ENCODE results near the gene VWA1.
"Not testable (repeated sequence)": the region's sequence is repeated elsewhere in the genome, so short reads cannot be mapped to it uniquely, and the experiment has no call there.

The VWA1 gene

GRCh38 chr1:1417396-1417795 lies 18.1 kb upstream of the VWA1 start:
- not testable (repeated sequence) for H4K8ac ChIP-seq (ENCODE audit: low read depth, low read length); H3K4me1 ChIP-seq (ENCODE audit: control insufficient read depth, low read depth, low read length); H3K79me2 ChIP-seq (ENCODE audit: control insufficient read depth, insufficient read depth, low read length); H3K4me3 ChIP-seq (ENCODE audit: low read length); H2BK120ac ChIP-seq (ENCODE audit: low read depth, low read length); H3K27ac ChIP-seq (ENCODE audit: low read depth, low read length); H4K5ac ChIP-seq (ENCODE audit: low read length); H3K56ac ChIP-seq (ENCODE audit: low read length); H3K36me3 ChIP-seq (ENCODE audit: control insufficient read depth, insufficient read depth, low read length); H2AK5ac ChIP-seq (ENCODE audit: low read length); DNase-seq; H3K18ac ChIP-seq (ENCODE audit: low read length); H2BK15ac ChIP-seq (replicated peaks; ENCODE audit: low read depth); H3K9ac ChIP-seq (ENCODE audit: low read length); H3K4me2 ChIP-seq (ENCODE audit: low read length); H3K4ac ChIP-seq (ENCODE audit: low read depth, low read length); H3K23ac ChIP-seq (ENCODE audit: low read length); H3K79me1 ChIP-seq (ENCODE audit: low read length); H2BK5ac ChIP-seq (ENCODE audit: low read length); H3K27me3 ChIP-seq (ENCODE audit: insufficient read depth, low read length, poor library complexity)
- no CpG with 5 or more reads among the region's 5 CpGs for WGBS (ENCODE audit: extremely low coverage, insufficient coverage, low lambda C conversion rate)

GRCh38 chr1:1417825-1418463 lies 17.5 kb upstream of the VWA1 start:
- not testable (repeated sequence) for H4K5ac ChIP-seq (ENCODE audit: low read length); H3K23ac ChIP-seq (ENCODE audit: low read length); H2BK15ac ChIP-seq (replicated peaks; ENCODE audit: low read depth); H3K9ac ChIP-seq (ENCODE audit: low read length); H3K4me2 ChIP-seq (ENCODE audit: low read length); H3K4ac ChIP-seq (ENCODE audit: low read depth, low read length); H3K4me1 ChIP-seq (ENCODE audit: control insufficient read depth, low read depth, low read length); H3K4me3 ChIP-seq (ENCODE audit: low read length); H4K8ac ChIP-seq (ENCODE audit: low read depth, low read length); H3K36me3 ChIP-seq (ENCODE audit: control insufficient read depth, insufficient read depth, low read length); H2AK5ac ChIP-seq (ENCODE audit: low read length); H3K27ac ChIP-seq (ENCODE audit: low read depth, low read length); DNase-seq; H3K18ac ChIP-seq (ENCODE audit: low read length); H3K79me2 ChIP-seq (ENCODE audit: control insufficient read depth, insufficient read depth, low read length); H3K27me3 ChIP-seq (ENCODE audit: insufficient read depth, low read length, poor library complexity); H3K79me1 ChIP-seq (ENCODE audit: low read length); H2BK120ac ChIP-seq (ENCODE audit: low read depth, low read length); H2BK5ac ChIP-seq (ENCODE audit: low read length)
- no CpG with 5 or more reads among the region's 25 CpGs for WGBS (ENCODE audit: extremely low coverage, insufficient coverage, low lambda C conversion rate)
- H3K56ac ChIP-seq (ENCODE audit: low read length) = peak overlapping the region; percentile 56

GRCh38 chr1:1418464-1419362 lies 16.8 kb upstream of the VWA1 start:
- no peak for DNase-seq
- Histone ChIP-seq H2BK5ac (ENCODE audit: low read length) (no peak overlapping the region), H2BK15ac (replicated peaks; ENCODE audit: low read depth) (no peak overlapping the region), H3K4me2 (ENCODE audit: low read length) (no peak overlapping the region), H3K27me3 (ENCODE audit: insufficient read depth, low read length, poor library complexity) (no peaks in the 10 kb centered on the region), H4K5ac (ENCODE audit: low read length) (no peak overlapping the region), H3K27ac (ENCODE audit: low read depth, low read length) (no peak overlapping the region), H3K23ac (ENCODE audit: low read length) (no peak overlapping the region), H3K36me3 (ENCODE audit: control insufficient read depth, insufficient read depth, low read length) (no peaks in the 10 kb centered on the region), H3K4ac (ENCODE audit: low read depth, low read length) (peak overlapping the region; percentile 66), H3K4me1 (ENCODE audit: control insufficient read depth, low read depth, low read length) (peaks cover 3% of the 10 kb centered on the region), H4K8ac (ENCODE audit: low read depth, low read length) (no peak overlapping the region), H3K79me2 (ENCODE audit: control insufficient read depth, insufficient read depth, low read length) (no peaks in the 10 kb centered on the region), H2BK120ac (ENCODE audit: low read depth, low read length) (no peak overlapping the region), H3K9ac (ENCODE audit: low read length) (no peak overlapping the region), H3K18ac (ENCODE audit: low read length) (no peak overlapping the region), H3K4me3 (ENCODE audit: low read length) (no peak overlapping the region), H2AK5ac (ENCODE audit: low read length) (peak overlapping the region; percentile 88), H3K79me1 (ENCODE audit: low read length) (no peaks in the 10 kb centered on the region), H3K56ac (ENCODE audit: low read length) (peak overlapping the region; percentile 56)
- no CpG with 5 or more reads among the region's 26 CpGs for WGBS (ENCODE audit: extremely low coverage, insufficient coverage, low lambda C conversion rate)

GRCh38 chr1:1419363-1419812 lies 16.1 kb upstream of the VWA1 start:
- Histone ChIP-seq H3K23ac (ENCODE audit: low read length) (no peak overlapping the region), H3K4me3 (ENCODE audit: low read length) (no peak overlapping the region), H3K9ac (ENCODE audit: low read length) (peak overlapping the region; percentile 64), H4K5ac (ENCODE audit: low read length) (no peak overlapping the region), H2AK5ac (ENCODE audit: low read length) (peak overlapping the region; percentile 88), H3K79me2 (ENCODE audit: control insufficient read depth, insufficient read depth, low read length) (no peaks in the 10 kb centered on the region), H3K36me3 (ENCODE audit: control insufficient read depth, insufficient read depth, low read length) (no peaks in the 10 kb centered on the region), H4K8ac (ENCODE audit: low read depth, low read length) (no peak overlapping the region), H3K4me2 (ENCODE audit: low read length) (no peak overlapping the region), H3K4me1 (ENCODE audit: control insufficient read depth, low read depth, low read length) (peaks cover 3% of the 10 kb centered on the region), H3K27ac (ENCODE audit: low read depth, low read length) (no peak overlapping the region), H2BK120ac (ENCODE audit: low read depth, low read length) (no peak overlapping the region), H3K79me1 (ENCODE audit: low read length) (no peaks in the 10 kb centered on the region), H2BK5ac (ENCODE audit: low read length) (no peak overlapping the region), H3K18ac (ENCODE audit: low read length) (peak overlapping the region; percentile 52), H3K27me3 (ENCODE audit: insufficient read depth, low read length, poor library complexity) (no peaks in the 10 kb centered on the region), H2BK15ac (replicated peaks; ENCODE audit: low read depth) (no peak overlapping the region), H3K4ac (ENCODE audit: low read depth, low read length) (peak overlapping the region; percentile 66), H3K56ac (ENCODE audit: low read length) (peak overlapping the region; percentile 75)
- WGBS (ENCODE audit: extremely low coverage, insufficient coverage, low lambda C conversion rate) = no CpG with 5 or more reads among the region's 21 CpGs
- no peak for DNase-seq

GRCh38 chr1:1419813-1420653 lies 15.5 kb upstream of the VWA1 start:
- Histone ChIP-seq H4K8ac (ENCODE audit: low read depth, low read length) (peak overlapping the region; percentile 67), H3K79me2 (ENCODE audit: control insufficient read depth, insufficient read depth, low read length) (no peaks in the 10 kb centered on the region), H3K27me3 (ENCODE audit: insufficient read depth, low read length, poor library complexity) (no peaks in the 10 kb centered on the region), H4K5ac (ENCODE audit: low read length) (no peak overlapping the region), H3K4me2 (ENCODE audit: low read length) (peak overlapping the region; percentile 18), H2BK15ac (replicated peaks; ENCODE audit: low read depth) (no peak overlapping the region), H3K4me3 (ENCODE audit: low read length) (no peak overlapping the region), H3K18ac (ENCODE audit: low read length) (peak overlapping the region; percentile 52), H2AK5ac (ENCODE audit: low read length) (no peak overlapping the region), H3K23ac (ENCODE audit: low read length) (no peak overlapping the region), H3K27ac (ENCODE audit: low read depth, low read length) (no peak overlapping the region), H3K36me3 (ENCODE audit: control insufficient read depth, insufficient read depth, low read length) (no peaks in the 10 kb centered on the region), H3K56ac (ENCODE audit: low read length) (peak overlapping the region; percentile 75), H3K4ac (ENCODE audit: low read depth, low read length) (peak overlapping the region; percentile 81), H3K9ac (ENCODE audit: low read length) (peak overlapping the region; percentile 64), H3K4me1 (ENCODE audit: control insufficient read depth, low read depth, low read length) (peaks cover 3% of the 10 kb centered on the region), H2BK120ac (ENCODE audit: low read depth, low read length) (peak overlapping the region; percentile 3), H3K79me1 (ENCODE audit: low read length) (no peaks in the 10 kb centered on the region), H2BK5ac (ENCODE audit: low read length) (no peak overlapping the region)
- no CpG with 5 or more reads among the region's 112 CpGs for WGBS (ENCODE audit: extremely low coverage, insufficient coverage, low lambda C conversion rate)
- DNase-seq = no peak
